Stomach (tissue), 4 donors: ENCODE data around the gene PRR18.

Source experiments
- CTCF ChIP-seq, 7 experiments: fragments of 450-650 bp in 4 of 7; fragments of 200-600 bp in 3 of 7; sonication (generic) in 3 of 7; IDR thresholded peaks; one replicate each; pipeline ENCODE4 v1.5.1; 2016 to 2019; ENCODE audit warnings: antibody characterized with exemption in 7 of 7, control low read depth in 2 of 7, mild to moderate bottlenecking in 1 of 7
- POLR2A ChIP-seq, 4 donors: fragments of 450-650 bp; IDR thresholded peaks; one replicate each; pipeline ENCODE4 v1.6.1; 2016; ENCODE audit warnings: antibody characterized with exemption in 4 of 4, control low read depth in 2 of 4, mild to moderate bottlenecking in 1 of 4, moderate library complexity in 1 of 4

- no peak for TF ChIP-seq CTCF (IDR thresholded peaks at IDR 0.05)
- TF ChIP-seq POLR2A (IDR thresholded peaks at IDR 0.05), result no peak
These were observed 18.8 kb downstream of the PRR18 start for GRCh38 chr6:166289207-166290060.
